Osteoblast (primary cell): ENCODE data around the gene SHISA6. TPM values are rescaled to one million over a fixed set of nuclear protein-coding genes. Genes with fewer than 3 reads are reported as not detected.

Experiments used
- DNase-seq: peaks from one replicate; pipeline ENCODE4 v3.0.0; 2011; ENCODE audit warnings: low spot score, mixed read lengths; ENCODE audit not compliant: insufficient read length; ENCODE audit errors: missing footprints
- H2AFZ ChIP-seq: 2 replicates; pipeline ENCODE4 v1.6.0; 2011; ENCODE audit warnings: mild to moderate bottlenecking, low read length
- H3K27ac ChIP-seq: 2 replicates; pipeline ENCODE4 v1.5.1; 2011; ENCODE audit warnings: mild to moderate bottlenecking, low read depth, low read length, moderate library complexity
- H3K27me3 ChIP-seq: 2 replicates; pipeline ENCODE4 v1.6.0; 2012; ENCODE audit warnings: mild to moderate bottlenecking, control low read depth, inconsistent platforms, low read length, moderate library complexity; ENCODE audit not compliant: insufficient read depth
- H3K36me3 ChIP-seq: 2 replicates; pipeline ENCODE4 v1.5.1; 2011; ENCODE audit warnings: mild to moderate bottlenecking, low read length, control low read depth, moderate library complexity; ENCODE audit not compliant: insufficient read depth
- H3K4me1 ChIP-seq: 2 replicates; pipeline ENCODE4 v1.5.1; 2011; ENCODE audit warnings: mild to moderate bottlenecking, low read length, control low read depth, moderate library complexity; ENCODE audit not compliant: insufficient read depth
- H3K4me2 ChIP-seq: 2 replicates; pipeline ENCODE4 v1.6.0; 2011; ENCODE audit warnings: mild to moderate bottlenecking, low read length; ENCODE audit not compliant: insufficient read depth
- H3K4me3 ChIP-seq: fragments of 200-600 bp; sonication (generic); 3 replicates; pipeline ENCODE4 v1.5.1; 2012; ENCODE audit warnings: mild to moderate bottlenecking, low read length, inconsistent platforms; ENCODE audit not compliant: insufficient read depth
- H3K79me2 ChIP-seq: 2 replicates; pipeline ENCODE4 v1.6.0; 2012; ENCODE audit warnings: mild to moderate bottlenecking, low read length, control low read depth, inconsistent platforms; ENCODE audit not compliant: insufficient read depth
- H3K9me3 ChIP-seq: 2 replicates; pipeline ENCODE4 v1.5.1; 2011; ENCODE audit warnings: low read depth, low read length, control low read depth
- H4K20me1 ChIP-seq: 2 replicates; pipeline ENCODE4 v1.6.0; 2012; ENCODE audit warnings: mild to moderate bottlenecking, low read length, control low read depth; ENCODE audit not compliant: insufficient read depth
- CTCF ChIP-seq: IDR thresholded peaks from 2 replicates; pipeline ENCODE4 v1.5.1; 2011; ENCODE audit warnings: mild to moderate bottlenecking, low read depth, low read length, moderate library complexity; ENCODE audit errors: extremely low read depth
- total RNA-seq: library from RNA; depleted of rRNA; stranded (reverse); fragments of >200 nt; gene quantifications from 2 replicates; pipeline ENCODE4 v1.2.3, GENCODE V29; 2012

SHISA6 gene
- total RNA-seq, 1 donor, result not detected

- H3K36me3 ChIP-seq, result no peaks in the 10 kb centered on the region
Observed at GRCh38 chr17:11241611-11242226, 706 bp downstream of the SHISA6 start.

GRCh38 chr17:11242411-11242810, 1.4 kb downstream of the SHISA6 start:
- no peak overlapping the region for H3K27ac ChIP-seq
- no peaks in the 10 kb centered on the region for H3K4me1 ChIP-seq
- H3K4me3 ChIP-seq, result no peak overlapping the region
- H3K27me3 ChIP-seq, result no peaks in the 10 kb centered on the region
- DNase-seq, result peak; percentile 65
- H2AFZ ChIP-seq, result no peak overlapping the region
- no peaks in the 10 kb centered on the region for H3K79me2 ChIP-seq
- no peaks in the 10 kb centered on the region for H3K9me3 ChIP-seq
- H3K4me2 ChIP-seq, result no peak overlapping the region
- H4K20me1 ChIP-seq, result no peaks in the 10 kb centered on the region
- no peaks in the 10 kb centered on the region for H3K36me3 ChIP-seq
- no peak for TF ChIP-seq CTCF

More at GRCh38 chr17:11241611-11242226, 706 bp downstream of the SHISA6 start:
- H3K4me3 ChIP-seq, result no peak overlapping the region
- H2AFZ ChIP-seq, result no peak overlapping the region
- no peak overlapping the region for H3K4me2 ChIP-seq
- no peaks in the 10 kb centered on the region for H4K20me1 ChIP-seq
- H3K4me1 ChIP-seq, result no peaks in the 10 kb centered on the region
- TF ChIP-seq CTCF, result no peak
- no peak for DNase-seq
- H3K27ac ChIP-seq, result no peak overlapping the region
- no peaks in the 10 kb centered on the region for H3K9me3 ChIP-seq
- no peaks in the 10 kb centered on the region for H3K79me2 ChIP-seq
- no peaks in the 10 kb centered on the region for H3K27me3 ChIP-seq

GRCh38 chr17:11244776-11245175, 3.8 kb downstream of the SHISA6 start:
- DNase-seq, result no peak
- Histone ChIP-seq H3K27me3 (no peaks in the 10 kb centered on the region), H3K4me3 (no peak overlapping the region), H4K20me1 (no peaks in the 10 kb centered on the region), H3K4me2 (no peak overlapping the region), H2AFZ (no peak overlapping the region), H3K4me1 (no peaks in the 10 kb centered on the region), H3K9me3 (no peaks in the 10 kb centered on the region), H3K27ac (no peak overlapping the region), H3K36me3 (no peaks in the 10 kb centered on the region), H3K79me2 (no peaks in the 10 kb centered on the region)
- TF ChIP-seq CTCF, result no peak

- Histone ChIP-seq H3K27ac (no peak overlapping the region), H3K36me3 (no peaks in the 10 kb centered on the region), H3K4me1 (no peaks in the 10 kb centered on the region), H2AFZ (no peak overlapping the region), H3K79me2 (no peaks in the 10 kb centered on the region), H3K4me3 (no peak overlapping the region), H4K20me1 (no peaks in the 10 kb centered on the region), H3K4me2 (no peak overlapping the region), H3K27me3 (no peaks in the 10 kb centered on the region), H3K9me3 (no peaks in the 10 kb centered on the region)
- DNase-seq, result no peak
- TF ChIP-seq CTCF, result no peak
Observed at GRCh38 chr17:11245187-11245586, 4.2 kb downstream of the SHISA6 start.
